Upper lobe of right lung (tissue), 1 donor: Measurements from ENCODE around the gene NPHS2. TPM values are rescaled to one million over a fixed set of nuclear protein-coding genes. Genes with fewer than 3 reads are reported as not detected.
A peak's percentile ranks its signal among the peaks of the same experiment; 100 is the strongest.

Experiments used
- ATAC-seq: fragments of 200-7000 bp; cut with Tn5 transposase; one replicate; pipeline ENCODE4 v1.9.1; 2020; ENCODE audit warnings: mild to moderate bottlenecking, moderate library complexity
- DNase-seq: peaks from one replicate; pipeline ENCODE4 v3.0.0-alpha.2; 2020
- H3K27ac ChIP-seq: fragments of 200-600 bp; one replicate; pipeline ENCODE4 v1.8.0; 2022
- H3K27me3 ChIP-seq: fragments of 200-600 bp; one replicate; pipeline ENCODE4 v1.8.0; 2022; ENCODE audit warnings: mild to moderate bottlenecking
- H3K36me3 ChIP-seq: fragments of 200-600 bp; one replicate; pipeline ENCODE4 v1.8.0; 2022
- H3K4me1 ChIP-seq: fragments of 200-600 bp; one replicate; pipeline ENCODE4 v1.8.0; 2022
- H3K4me3 ChIP-seq: fragments of 200-600 bp; one replicate; pipeline ENCODE4 v1.8.0; 2022; ENCODE audit warnings: mild to moderate bottlenecking
- H3K9me3 ChIP-seq: fragments of 200-600 bp; one replicate; pipeline ENCODE4 v1.8.0; 2022
- CTCF ChIP-seq: fragments of 200-600 bp; IDR thresholded peaks from one replicate; pipeline ENCODE4 v1.8.0; 2022; ENCODE audit warnings: antibody characterized with exemption
- intact Hi-C: fragments of 100-400 bp; cut with DNase I; formaldehyde crosslinking; loops from one replicate; pipeline ENCODE4 v1.11.0; 2022
- total RNA-seq: library from RNA; stranded (reverse); fragmentation: NEBNext Ultra II Directional; extraction: Animal tissue kit (Norgen Biotek cat#: 25700); gene quantifications from one replicate; pipeline ENCODE4 v1.2.1, GENCODE V29; 2021
- donor health status: DM: no; HTN: yes; CAD: no; lungs with severe emphysema.

Gene NPHS2
- total RNA-seq, 1 donor from 2014 or later = not detected

- no peaks in the 10 kb centered on the region for H3K4me1 ChIP-seq
- peaks cover 13% of the 10 kb centered on the region for H3K27me3 ChIP-seq
- TF ChIP-seq CTCF = no peak
- no peaks in the 10 kb centered on the region for H3K36me3 ChIP-seq
- no peak overlapping the region for H3K27ac ChIP-seq
- intact Hi-C loops = no loop called here
- DNase-seq (no peak), ATAC-seq (no peak)
- H3K9me3 ChIP-seq = no peaks in the 10 kb centered on the region
- no peak overlapping the region for H3K4me3 ChIP-seq
Observed at GRCh38 chr1:179587336-179587735, 11.6 kb upstream of the NPHS2 start.

GRCh38 chr1:179586107-179586823 is 10.5 kb upstream of the NPHS2 start:
- Histone ChIP-seq H3K36me3 (no peaks in the 10 kb centered on the region), H3K27ac (peak overlapping the region; percentile 36), H3K4me1 (no peaks in the 10 kb centered on the region), H3K27me3 (peaks cover 6% of the 10 kb centered on the region), H3K9me3 (no peaks in the 10 kb centered on the region), H3K4me3 (peak overlapping the region; percentile 35)
- intact Hi-C loops = no loop called here
- peak; percentile 78 for DNase-seq
- peak; percentile 44 for TF ChIP-seq CTCF
- peak; percentile 88 for ATAC-seq

GRCh38 chr1:179583771-179584320 is 8.1 kb upstream of the NPHS2 start:
- Histone ChIP-seq H3K4me3 (no peak overlapping the region), H3K4me1 (no peaks in the 10 kb centered on the region), H3K27ac (no peak overlapping the region), H3K9me3 (no peaks in the 10 kb centered on the region), H3K36me3 (no peaks in the 10 kb centered on the region), H3K27me3 (peaks cover 5% of the 10 kb centered on the region)
- intact Hi-C loops = no loop called here
- no peak for TF ChIP-seq CTCF
- ATAC-seq (no peak), DNase-seq (no peak)

GRCh38 chr1:179576509-179576908 is 761 bp upstream of the NPHS2 start:
- Histone ChIP-seq H3K36me3 (no peaks in the 10 kb centered on the region), H3K27me3 (peaks cover 44% of the 10 kb centered on the region), H3K4me3 (no peak overlapping the region), H3K9me3 (no peaks in the 10 kb centered on the region), H3K27ac (no peak overlapping the region), H3K4me1 (no peaks in the 10 kb centered on the region)
- no peak for TF ChIP-seq CTCF
- ATAC-seq (no peak), DNase-seq (no peak)
- intact Hi-C loops = no loop called here

- TF ChIP-seq CTCF = no peak
- intact Hi-C loops = no loop called here
- ATAC-seq = no peak
- H3K27ac ChIP-seq = no peak overlapping the region
- no peaks in the 10 kb centered on the region for H3K27me3 ChIP-seq
- no peaks in the 10 kb centered on the region for H3K9me3 ChIP-seq
- H3K4me1 ChIP-seq = no peaks in the 10 kb centered on the region
- no peak for DNase-seq
- H3K36me3 ChIP-seq = no peaks in the 10 kb centered on the region
- H3K4me3 ChIP-seq = no peak overlapping the region
Observed at GRCh38 chr1:179558078-179558477, 17.7 kb downstream of the NPHS2 start.
